ENCODE results near the gene ZDHHC18. TPM values are rescaled to one million over a fixed set of nuclear protein-coding genes. Genes with fewer than 3 reads are reported as not detected.
A peak's percentile ranks its signal among the peaks of the same experiment; 100 is the strongest.

Gene ZDHHC18
- polyA plus RNA-seq, 6 donors from 2014 or later, result 2.2 to 7.9 (median 2.4) TPM

DNA sequence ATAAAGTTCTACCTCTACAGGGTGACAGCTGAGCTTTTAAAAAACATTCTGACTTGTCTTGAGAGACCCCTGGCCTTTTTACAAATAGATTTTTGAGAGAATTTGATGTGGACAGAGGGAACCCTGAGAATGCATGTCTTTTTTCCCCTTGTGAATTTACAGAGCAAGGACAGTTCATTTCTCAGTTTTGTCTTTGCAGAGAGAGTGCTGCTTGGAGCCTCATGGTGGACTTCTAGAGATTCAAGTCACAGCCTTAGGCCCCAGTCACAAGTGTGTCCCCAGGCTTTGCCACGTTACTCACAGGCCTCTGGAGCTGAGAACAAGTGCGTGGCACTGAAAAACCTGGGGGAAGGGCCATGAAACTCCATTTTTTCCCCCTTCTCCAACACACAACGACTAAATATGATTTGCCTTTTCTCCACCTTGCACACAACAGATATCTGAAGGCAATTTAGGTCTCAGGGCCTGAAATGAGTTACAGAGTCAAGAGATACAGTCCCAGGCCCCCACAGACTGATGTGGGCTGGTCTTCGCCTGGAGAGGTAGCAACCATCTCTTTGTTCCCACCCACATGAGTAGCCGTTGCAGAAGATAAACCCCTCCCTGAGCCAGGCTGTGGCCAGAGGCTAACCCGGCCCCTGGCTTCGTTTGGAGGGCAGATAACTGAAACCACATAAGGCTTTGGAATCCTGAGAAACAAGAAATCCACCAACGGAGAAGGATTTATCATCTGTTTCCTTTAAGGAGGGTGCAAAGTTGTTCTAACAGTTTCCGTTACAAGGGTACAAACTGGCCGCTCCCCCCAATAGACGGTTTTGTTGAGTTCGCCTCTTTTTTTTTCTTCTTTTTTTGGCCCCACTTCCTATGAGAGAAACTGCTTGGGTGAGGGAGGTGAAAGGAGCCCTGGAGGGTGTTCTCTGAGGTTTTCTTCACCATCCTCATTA, 39.8 kb upstream of the ZDHHC18 start:
- ATAC-seq (ENCODE audit: low read depth in 2 of 2), result no peak
- Mint-ChIP-seq H3K4me3 (peak overlapping the region; percentile 83 to 99 (median 99)), H3K9me3 (peaks cover 0 to 1% (median 0%) of the 10 kb centered on the region in 7 donors)

DNA sequence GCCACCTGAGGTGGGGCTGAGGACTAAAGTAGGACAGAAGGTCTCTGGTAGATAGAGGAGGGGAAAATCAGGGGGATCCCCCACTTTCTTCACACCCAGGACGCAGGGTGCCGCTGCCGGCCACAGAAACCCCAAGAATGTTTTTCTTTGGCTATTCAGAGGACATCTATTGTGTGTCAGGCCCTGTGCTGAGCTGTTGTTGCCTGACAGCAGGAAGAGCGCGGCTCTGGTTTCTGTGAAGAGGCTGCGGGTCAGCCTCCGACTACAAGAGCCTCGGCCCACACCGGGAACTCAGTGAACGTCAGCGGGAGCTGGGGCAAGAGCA, 39.1 kb upstream of the ZDHHC18 start:
- H3K27ac Mint-ChIP-seq, result peak overlapping the region; percentile 98 to 99 (median 99)
- peaks cover 0 to under 1% of the 10 kb centered on the region in 2 donors for H3K36me3 Mint-ChIP-seq
- DNase-seq, result no peak
- H3K4me1 Mint-ChIP-seq, result peaks cover 41 to 50% (median 43%) of the 10 kb centered on the region in 3 donors
- peaks cover 0 to 1% (median 0%) of the 10 kb centered on the region in 7 donors for H3K9me3 Mint-ChIP-seq
- H3K27me3 Mint-ChIP-seq, result no peaks in the 10 kb centered on the region
- H3K4me3 Mint-ChIP-seq, result peak overlapping the region; percentile 83 to 99 (median 99)
- ATAC-seq (ENCODE audit: low read depth in 2 of 2), result peak; percentile 33 to 43

More for the DNA sequence above, 39.8 kb upstream of the ZDHHC18 start:
- Mint-ChIP-seq H3K27me3 (no peaks in the 10 kb centered on the region), H3K27ac (peak overlapping the region; percentile 98 to 99 (median 99)), H3K36me3 (no peaks in the 10 kb centered on the region), H3K4me1 (peaks cover 42 to 50% (median 43%) of the 10 kb centered on the region in 3 donors)
- DNase-seq, result peak; percentile 7

DNA sequence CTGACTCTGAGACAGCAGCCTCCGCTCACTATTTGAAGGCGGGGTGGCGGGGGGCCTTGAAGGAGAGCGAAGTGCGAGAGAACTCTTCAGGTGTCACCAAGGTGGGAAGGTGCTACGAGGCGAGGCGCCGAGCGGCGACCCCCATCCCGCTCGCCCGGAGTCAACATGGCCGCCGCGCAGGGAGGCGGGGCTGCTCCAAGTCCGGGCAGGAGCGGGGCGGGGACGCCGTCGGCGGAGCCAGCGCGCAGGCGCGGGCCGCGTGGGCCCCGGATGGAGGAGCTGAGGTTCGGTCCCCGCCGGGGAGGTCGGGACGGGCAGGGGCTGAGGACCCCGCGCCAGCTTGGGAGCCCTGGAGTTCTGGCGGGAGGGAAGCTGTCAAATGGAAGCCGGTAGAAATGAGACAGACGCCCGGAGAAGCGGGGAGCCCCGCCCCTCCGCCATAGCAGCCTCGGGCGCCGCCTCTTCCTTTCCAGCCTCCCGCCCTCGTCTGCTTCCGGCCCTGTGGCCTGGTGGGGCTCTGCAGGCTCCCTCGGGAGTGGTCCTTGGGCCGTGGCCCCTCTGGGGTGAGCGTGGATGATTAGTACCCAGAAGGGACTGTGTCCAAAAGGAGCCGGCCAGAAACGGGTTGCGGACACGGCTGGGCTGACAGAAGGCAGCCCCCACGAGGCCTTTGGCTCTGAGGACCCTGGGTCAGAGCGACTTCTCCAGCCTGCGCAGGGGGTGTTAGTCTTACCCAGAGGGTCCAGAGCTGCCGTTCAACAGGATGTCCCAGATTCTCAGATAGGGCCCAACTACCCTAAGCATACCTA, 38.6 kb upstream of the ZDHHC18 start, which contains the start of gene PIGV:
TSS of gene PIGV (plus strand) at position 245 of the 809 bp plus-strand sequence. CDS start 2,866 bp downstream, outside the sequence.
- peaks cover 0 to 1% (median 0%) of the 10 kb centered on the region in 7 donors for H3K9me3 Mint-ChIP-seq
- DNase-seq (peak; percentile 89), ATAC-seq (ENCODE audit: low read depth in 2 of 2) (peak; percentile 76 to 81)
- peak within 1 kb of the TSS; percentile 98 to 99 (median 99) for H3K27ac Mint-ChIP-seq
- H3K4me1 Mint-ChIP-seq, result peaks cover 42 to 50% (median 45%) of the 10 kb centered on the region in 3 donors
- H3K36me3 Mint-ChIP-seq, result peaks cover 5 to 7% of the 10 kb centered on the region in 2 donors
- H3K27me3 Mint-ChIP-seq, result no peaks in the 10 kb centered on the region
- H3K4me3 Mint-ChIP-seq, result peak within 1 kb of the TSS; percentile 83 to 99 (median 99)

DNA sequence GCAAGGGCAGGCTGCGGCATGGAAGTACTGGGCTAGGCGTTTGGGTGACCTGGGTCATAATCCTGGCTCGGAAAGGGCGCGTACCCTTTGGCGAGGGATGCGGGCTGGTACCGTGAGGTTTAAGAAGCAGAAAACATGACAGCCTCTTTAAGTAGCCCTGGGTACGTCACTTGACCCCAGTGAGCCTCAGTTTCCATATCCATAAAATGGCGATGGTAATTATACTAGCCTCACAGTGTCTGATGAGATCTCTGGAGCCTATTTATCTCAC, 38.0 kb upstream of the ZDHHC18 start:
- DNase-seq, result peak; percentile 3

DNA sequence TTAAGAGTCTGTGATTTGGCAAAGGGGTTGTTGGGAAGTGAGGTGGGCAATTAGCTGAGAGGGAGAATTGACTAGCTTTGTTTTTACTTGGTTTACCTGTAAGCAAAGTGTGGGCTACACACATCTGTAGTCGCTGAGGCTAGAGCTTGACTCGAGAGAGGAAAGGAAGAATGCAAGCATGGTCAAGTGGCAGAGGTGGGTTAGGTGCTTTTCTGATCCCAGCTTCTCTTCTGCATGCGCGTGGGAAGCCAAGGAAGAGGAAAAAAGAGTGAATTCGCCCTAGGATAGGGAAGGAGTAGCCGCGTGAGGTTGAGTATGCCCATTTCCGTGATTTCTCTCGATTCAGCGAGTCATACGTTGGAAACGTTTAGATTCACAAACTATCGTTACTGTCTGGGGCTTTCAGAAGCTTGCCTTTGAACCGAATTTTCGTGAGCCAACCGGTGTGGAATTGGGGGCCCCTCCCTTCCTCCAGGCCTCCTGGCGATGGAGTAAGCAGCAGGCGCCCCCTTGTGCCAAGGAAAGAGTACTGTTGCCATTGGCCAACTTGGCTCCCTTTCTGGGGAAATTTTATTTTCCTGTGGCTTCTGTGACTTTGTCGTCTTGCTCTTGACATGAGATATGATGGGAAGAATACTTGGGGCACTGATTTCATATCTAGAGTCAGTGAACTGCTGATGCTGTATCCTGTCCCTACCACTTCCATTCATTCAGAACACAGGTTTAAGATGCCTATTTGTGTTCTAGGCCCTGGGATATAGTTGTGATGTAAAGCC, 37.5 kb upstream of the ZDHHC18 start:
- no peaks in the 10 kb centered on the region for H3K27me3 Mint-ChIP-seq
- H3K4me3 Mint-ChIP-seq, result peak overlapping the region; percentile 83 to 99 (median 99)
- ATAC-seq (ENCODE audit: low read depth in 2 of 2) (peak; percentile 32 to 43), DNase-seq (peak; percentile 78)
- H3K27ac Mint-ChIP-seq, result peak overlapping the region; percentile 12 to 99 (median 88)
- H3K4me1 Mint-ChIP-seq, result peaks cover 40 to 56% (median 47%) of the 10 kb centered on the region in 3 donors
- H3K36me3 Mint-ChIP-seq, result peaks cover 10 to 17% of the 10 kb centered on the region in 2 donors
- H3K9me3 Mint-ChIP-seq, result peaks cover 0 to 1% (median 0%) of the 10 kb centered on the region in 7 donors

More for the DNA sequence above, 38.0 kb upstream of the ZDHHC18 start:
- Mint-ChIP-seq H3K27me3 (no peaks in the 10 kb centered on the region), H3K36me3 (peaks cover 10 to 12% of the 10 kb centered on the region in 2 donors), H3K27ac (peak overlapping the region; percentile 15 to 99 (median 88)), H3K4me3 (peak overlapping the region; percentile 83 to 99 (median 99)), H3K4me1 (peaks cover 40 to 54% (median 48%) of the 10 kb centered on the region in 3 donors), H3K9me3 (peaks cover 0 to 1% (median 0%) of the 10 kb centered on the region in 7 donors)
- ATAC-seq (ENCODE audit: low read depth in 2 of 2), result no peak

DNA sequence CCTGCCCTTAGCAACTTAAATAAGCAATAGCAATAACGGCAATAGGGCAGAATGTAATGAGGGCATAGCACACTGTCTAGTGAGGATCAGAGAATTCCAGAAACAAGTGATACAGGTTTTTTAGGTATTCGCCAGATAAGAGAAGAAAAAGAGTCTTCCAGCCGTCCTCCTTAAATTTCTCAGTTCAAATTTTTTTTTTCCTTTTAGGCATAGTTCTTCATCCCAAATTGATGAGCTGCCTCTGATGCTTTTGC, 36.9 kb upstream of the ZDHHC18 start:
- Mint-ChIP-seq H3K9me3 (peaks cover 0 to 1% (median 0%) of the 10 kb centered on the region in 7 donors), H3K27ac (peak overlapping the region in 3 of 6 donors; percentile 59 to 89 (median 88)), H3K4me1 (peaks cover 40 to 51% (median 45%) of the 10 kb centered on the region in 3 donors), H3K36me3 (peaks cover 10 to 22% of the 10 kb centered on the region in 2 donors), H3K4me3 (peak overlapping the region in 4 of 8 donors; percentile 37 to 99 (median 64)), H3K27me3 (no peaks in the 10 kb centered on the region)
- no peak for ATAC-seq (ENCODE audit: low read depth in 2 of 2)
- DNase-seq, result no peak

DNA sequence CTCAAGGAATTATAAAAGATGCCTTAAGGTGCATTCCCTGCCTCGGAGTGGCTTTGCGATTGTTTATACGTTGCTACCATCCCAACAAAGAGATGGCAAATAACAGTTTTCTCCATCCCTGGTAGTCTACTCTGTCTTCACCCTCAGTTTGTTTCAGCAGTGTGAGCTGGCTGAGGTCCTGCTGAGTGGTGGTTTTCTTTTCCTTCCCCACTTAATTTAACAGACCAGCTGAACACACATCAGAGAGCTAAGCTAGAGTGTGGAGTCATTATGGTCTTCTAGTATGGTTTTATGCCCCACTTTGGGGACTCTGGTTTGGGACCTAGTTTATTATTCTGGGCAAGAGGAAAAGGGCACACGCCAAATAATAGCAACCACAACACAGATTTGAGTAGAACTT, 36.6 kb upstream of the ZDHHC18 start:
- H3K9me3 Mint-ChIP-seq, result peaks cover 0 to 1% (median 0%) of the 10 kb centered on the region in 7 donors
- no peaks in the 10 kb centered on the region for H3K27me3 Mint-ChIP-seq
- no peak for ATAC-seq (ENCODE audit: low read depth in 2 of 2)
- H3K4me1 Mint-ChIP-seq, result peaks cover 37 to 47% (median 43%) of the 10 kb centered on the region in 3 donors
- DNase-seq, result no peak
- H3K36me3 Mint-ChIP-seq, result peaks cover 10 to 26% of the 10 kb centered on the region in 2 donors
- H3K4me3 Mint-ChIP-seq, result peak overlapping the region in 1 of 8 donors; percentile 99
- H3K27ac Mint-ChIP-seq, result no peak overlapping the region

DNA sequence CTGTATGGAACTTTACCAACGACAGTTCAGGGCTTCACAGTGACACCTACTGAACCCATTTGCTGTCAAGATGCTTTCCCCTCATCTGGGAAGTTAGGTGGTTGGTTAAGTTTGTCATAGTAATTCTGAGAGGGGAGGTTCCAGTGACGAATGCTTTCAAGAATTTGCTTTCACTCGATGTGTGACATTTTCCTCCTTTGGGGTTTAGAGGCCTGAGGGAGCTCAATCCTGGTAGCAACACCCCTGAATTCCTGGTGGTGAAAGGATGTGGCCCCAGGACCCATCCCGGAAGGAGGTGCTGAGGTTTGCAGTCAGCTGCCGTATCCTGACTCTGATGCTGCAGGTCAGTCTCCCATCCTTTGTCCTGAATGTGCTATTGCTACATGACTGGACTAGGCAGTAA, 35.9 kb upstream of the ZDHHC18 start:
- peak overlapping the region in 1 of 6 donors; percentile 47 for H3K27ac Mint-ChIP-seq

DNA sequence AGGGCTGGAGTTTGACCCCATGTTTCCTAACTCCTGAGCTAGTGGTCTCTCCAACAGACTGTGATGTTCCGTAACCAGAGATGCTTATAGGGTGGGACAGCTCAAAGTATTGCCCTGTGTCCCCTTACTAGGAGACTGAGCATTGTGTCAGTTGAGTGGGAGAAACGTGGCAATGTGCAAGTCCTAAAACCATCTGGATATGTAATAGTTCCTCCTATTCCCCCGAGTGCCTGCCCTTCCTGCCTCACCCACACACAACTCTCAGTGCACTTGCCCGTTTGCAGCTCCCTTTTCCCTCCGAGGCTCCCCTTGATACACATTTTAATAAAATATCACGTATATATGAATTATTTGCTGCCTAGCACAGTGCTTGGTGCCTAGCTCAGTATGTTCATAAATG, 35.3 kb upstream of the ZDHHC18 start:
- ATAC-seq (ENCODE audit: low read depth in 2 of 2) (no peak), DNase-seq (no peak)
- Mint-ChIP-seq H3K4me1 (peaks cover 25 to 35% (median 31%) of the 10 kb centered on the region in 3 donors), H3K4me3 (peak overlapping the region in 1 of 8 donors; percentile 99), H3K9me3 (peaks cover 0 to 1% (median 0%) of the 10 kb centered on the region in 7 donors), H3K27me3 (no peaks in the 10 kb centered on the region), H3K27ac (no peak overlapping the region), H3K36me3 (peaks cover 10 to 26% of the 10 kb centered on the region in 2 donors)

More for the DNA sequence above, 35.9 kb upstream of the ZDHHC18 start:
- Mint-ChIP-seq H3K4me1 (peaks cover 31 to 41% (median 37%) of the 10 kb centered on the region in 3 donors), H3K4me3 (peak overlapping the region in 1 of 8 donors; percentile 99), H3K36me3 (peaks cover 10 to 26% of the 10 kb centered on the region in 2 donors), H3K27me3 (no peaks in the 10 kb centered on the region), H3K9me3 (peaks cover 0 to 1% (median 0%) of the 10 kb centered on the region in 7 donors)
- DNase-seq, result no peak
- ATAC-seq (ENCODE audit: low read depth in 2 of 2), result no peak

DNA sequence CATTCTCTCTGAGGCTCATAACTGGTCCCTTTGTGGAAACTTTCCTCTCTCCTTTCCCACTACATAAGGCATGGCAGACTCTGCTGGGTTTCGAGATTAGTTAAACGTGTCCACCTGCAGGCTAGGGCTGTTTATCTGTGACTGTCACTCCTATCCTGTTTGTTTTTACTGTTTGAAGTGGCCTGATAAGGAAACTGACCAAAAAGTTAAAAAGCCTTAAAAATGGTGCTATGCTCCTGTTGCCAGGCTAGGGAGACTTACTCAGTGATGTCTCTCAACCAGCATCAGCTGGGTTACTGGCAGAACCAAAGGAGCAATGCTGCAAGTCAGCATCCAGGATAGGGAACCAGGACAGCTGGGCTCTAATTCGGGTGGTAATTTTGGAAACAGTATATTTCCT, 34.9 kb upstream of the ZDHHC18 start:
- H3K36me3 Mint-ChIP-seq, result peaks cover 14 to 26% of the 10 kb centered on the region in 2 donors
- H3K4me3 Mint-ChIP-seq, result peak overlapping the region in 1 of 8 donors; percentile 99
- no peaks in the 10 kb centered on the region for H3K27me3 Mint-ChIP-seq
- peaks cover 20 to 30% (median 28%) of the 10 kb centered on the region in 3 donors for H3K4me1 Mint-ChIP-seq
- DNase-seq, result no peak
- no peak overlapping the region for H3K27ac Mint-ChIP-seq
- ATAC-seq (ENCODE audit: low read depth in 2 of 2), result no peak
- peaks cover 0 to 1% (median 0%) of the 10 kb centered on the region in 7 donors for H3K9me3 Mint-ChIP-seq

DNA sequence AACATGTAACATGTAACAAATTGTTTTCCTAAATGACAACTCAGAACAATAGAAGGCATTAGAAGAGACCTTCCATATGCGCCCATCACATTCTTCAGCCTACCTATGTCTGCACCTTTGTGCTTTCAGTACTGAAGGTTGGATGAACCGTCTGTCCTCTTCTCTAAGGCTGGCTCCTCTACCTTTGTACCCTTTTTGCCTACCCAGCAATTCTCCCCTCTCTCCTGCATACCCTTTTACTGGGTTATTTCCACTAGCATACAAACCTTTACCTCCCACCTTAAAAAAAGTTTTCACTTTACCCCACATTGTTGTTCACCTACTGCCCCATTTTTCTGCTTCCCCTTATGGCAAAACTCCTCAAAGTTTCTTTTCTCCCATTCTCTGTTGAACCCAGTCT, 33.6 kb upstream of the ZDHHC18 start:
- H3K9me3 Mint-ChIP-seq, result no peaks in the 10 kb centered on the region
- H3K27ac Mint-ChIP-seq, result peak overlapping the region in 1 of 6 donors; percentile 11
- DNase-seq, result no peak
- no peaks in the 10 kb centered on the region for H3K27me3 Mint-ChIP-seq
- H3K4me1 Mint-ChIP-seq, result peaks cover 12 to 21% (median 19%) of the 10 kb centered on the region in 3 donors
- H3K4me3 Mint-ChIP-seq, result peak overlapping the region in 1 of 8 donors; percentile 10
- H3K36me3 Mint-ChIP-seq, result peaks cover 16 to 26% of the 10 kb centered on the region in 2 donors
- no peak for ATAC-seq (ENCODE audit: low read depth in 2 of 2)

DNA sequence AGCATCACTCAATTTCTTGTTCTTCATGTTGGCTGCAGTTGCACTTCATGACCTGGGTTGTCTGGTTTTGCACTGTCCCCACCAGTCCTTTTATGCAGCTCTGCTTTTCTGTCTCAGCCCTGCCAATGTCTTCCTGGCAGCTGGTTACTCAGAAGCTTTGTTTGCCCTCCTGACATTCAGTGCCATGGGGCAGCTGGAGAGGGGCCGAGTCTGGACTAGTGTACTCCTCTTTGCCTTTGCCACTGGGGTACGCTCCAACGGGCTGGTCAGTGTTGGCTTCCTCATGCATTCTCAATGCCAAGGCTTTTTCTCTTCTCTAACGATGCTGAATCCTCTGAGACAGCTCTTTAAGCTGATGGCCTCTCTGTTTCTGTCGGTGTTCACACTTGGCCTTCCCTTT, 32.1 kb upstream of the ZDHHC18 start:
- Mint-ChIP-seq H3K9me3 (no peaks in the 10 kb centered on the region), H3K4me1 (peaks cover 6 to 11% (median 10%) of the 10 kb centered on the region in 3 donors), H3K36me3 (peaks cover 16 to 26% of the 10 kb centered on the region in 2 donors), H3K27me3 (no peaks in the 10 kb centered on the region), H3K27ac (peak overlapping the region in 1 of 6 donors; percentile 42), H3K4me3 (no peak overlapping the region)
- no peak for ATAC-seq (ENCODE audit: low read depth in 2 of 2)
- DNase-seq, result no peak

All from naive B cell (primary cell).